ENCODE measurements around the gene PGA5. TPM values are rescaled to one million over a fixed set of nuclear protein-coding genes. Genes with fewer than 3 reads are reported as not detected.

Gene PGA5
- total RNA-seq, 2 donors from 2014 or later, result 0.58 to 0.71 TPM

DNA sequence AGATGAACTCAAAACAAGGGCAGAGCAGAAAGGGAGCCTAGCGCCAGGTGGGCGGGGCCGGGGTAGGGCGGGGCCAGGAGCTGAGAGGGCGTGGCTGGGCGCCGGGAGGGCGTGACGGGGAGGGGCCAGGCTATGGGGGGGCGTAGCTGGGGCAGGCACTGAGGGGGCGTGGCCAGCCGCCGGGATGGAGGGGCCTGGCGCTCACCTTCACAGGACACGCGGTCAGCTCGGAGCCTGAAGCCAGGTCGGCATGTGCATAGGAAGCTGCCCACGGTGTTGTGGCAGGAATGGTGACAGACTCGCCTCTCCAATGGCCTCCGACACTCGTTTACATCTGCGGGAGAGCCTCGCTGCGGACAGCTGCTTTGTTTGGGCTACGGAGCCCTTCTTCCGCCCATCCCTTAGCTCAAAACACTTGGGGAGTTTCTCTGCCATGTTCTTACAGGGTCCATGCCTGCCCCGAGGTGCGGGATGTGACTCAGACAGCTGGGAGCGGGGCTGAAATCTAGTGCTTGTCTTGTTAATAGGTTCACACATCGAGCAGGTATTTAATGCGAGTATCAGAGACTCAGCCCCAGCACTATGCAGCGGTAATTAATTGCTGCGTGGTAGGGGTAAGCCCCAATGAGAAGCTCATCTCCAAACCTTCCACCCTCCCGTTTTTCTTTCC is 40.7 kb downstream of the PGA5 start:
- intact Hi-C loops (cut with DNase I), result no loop called here
- DNase-seq, result peak; percentile 57
- peak; percentile 78 to 94 for ATAC-seq

DNA sequence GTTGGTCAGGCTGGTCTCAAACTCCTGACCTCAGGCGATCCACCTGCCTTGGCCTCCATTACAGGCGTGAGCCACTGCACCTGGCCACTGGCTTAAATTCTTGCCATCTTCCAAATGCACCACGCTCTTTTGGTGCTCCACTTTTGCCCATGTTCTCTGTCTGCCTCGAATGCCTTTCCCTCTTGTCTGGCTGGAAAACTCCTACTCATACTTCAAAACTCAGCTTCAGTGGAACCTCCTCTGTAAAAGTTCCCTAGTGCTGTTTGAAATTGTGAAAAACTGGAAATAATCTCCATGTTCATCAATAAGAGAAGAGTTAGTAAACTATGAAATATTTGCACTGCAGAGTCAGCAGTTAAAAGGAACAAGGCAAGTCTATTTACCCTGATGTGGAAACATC is 42.6 kb downstream of the PGA5 start:
- no peak for DNase-seq
- ATAC-seq, result no peak
- intact Hi-C loops (cut with DNase I), result no loop called here

DNA sequence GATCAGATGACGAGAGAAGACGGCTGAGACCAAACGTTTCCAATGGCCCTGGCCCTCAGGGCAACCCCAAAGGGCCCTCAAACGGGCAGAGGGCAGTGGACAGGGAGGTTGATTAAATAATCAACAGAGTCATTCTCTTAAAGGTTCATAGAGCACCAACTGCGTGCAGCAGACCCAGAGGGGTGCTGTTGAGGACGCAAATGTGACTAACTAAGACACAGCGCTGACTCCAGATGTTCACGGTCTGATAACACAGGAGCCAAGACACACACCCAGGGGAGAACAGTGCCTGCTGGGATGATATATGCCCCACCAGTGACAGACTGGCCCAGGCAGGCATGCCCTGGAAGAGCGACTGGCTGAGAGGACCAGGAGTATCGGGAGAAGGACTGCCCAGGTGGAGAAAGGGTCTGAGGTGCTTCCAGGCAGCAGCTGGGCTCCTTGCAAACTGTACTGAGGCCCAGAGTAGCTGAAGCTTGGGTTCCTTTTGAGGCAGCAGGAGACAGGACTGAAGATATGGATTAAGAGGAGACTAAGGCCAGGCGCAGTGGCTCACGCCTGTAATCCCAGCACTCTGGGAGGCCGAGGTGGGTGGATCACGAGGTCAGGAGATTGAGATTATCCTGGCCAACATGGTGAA is 46.5 kb downstream of the PGA5 start:
- no peak for ATAC-seq
- no peak for DNase-seq
- intact Hi-C loops (cut with DNase I), result no loop called here

DNA sequence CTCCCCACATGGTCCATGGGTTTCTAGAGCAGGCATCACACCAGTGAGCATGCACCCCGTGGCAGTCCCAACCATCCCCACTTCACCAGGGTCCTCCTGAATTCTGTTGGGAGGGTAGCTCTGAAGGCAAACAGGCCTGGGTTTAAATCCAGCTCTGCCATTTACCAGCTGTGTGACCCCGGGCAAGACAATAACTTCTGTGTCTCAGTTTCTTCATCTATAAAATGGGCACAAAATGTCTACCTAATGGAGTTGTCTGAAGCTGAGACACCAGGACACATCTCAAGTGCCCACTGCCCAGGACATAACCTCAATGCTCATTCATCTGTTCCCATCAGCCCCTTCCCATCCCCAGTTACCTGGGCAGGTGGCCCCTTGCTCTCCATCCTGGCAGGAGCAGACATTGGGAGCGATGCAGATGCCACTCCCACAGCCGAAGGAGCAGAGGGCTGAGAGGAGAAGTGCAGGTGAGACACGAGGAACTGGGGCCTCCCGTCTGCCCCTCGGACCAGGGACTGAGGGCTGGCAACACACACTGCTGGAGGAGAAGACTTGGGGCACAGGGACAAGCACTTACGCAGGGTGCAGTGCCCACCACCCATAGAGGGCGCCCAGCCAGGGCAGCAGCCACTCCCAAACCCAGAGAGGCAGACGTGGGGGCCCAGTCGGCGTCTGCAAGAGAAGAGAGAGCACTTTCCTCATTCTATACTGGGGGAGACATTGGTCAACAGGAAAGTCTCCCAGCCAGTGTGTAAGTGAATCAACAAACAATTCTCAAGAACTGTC is 50.1 kb downstream of the PGA5 start:
- intact Hi-C loops (cut with DNase I), result no loop called here
- no peak for DNase-seq

DNA sequence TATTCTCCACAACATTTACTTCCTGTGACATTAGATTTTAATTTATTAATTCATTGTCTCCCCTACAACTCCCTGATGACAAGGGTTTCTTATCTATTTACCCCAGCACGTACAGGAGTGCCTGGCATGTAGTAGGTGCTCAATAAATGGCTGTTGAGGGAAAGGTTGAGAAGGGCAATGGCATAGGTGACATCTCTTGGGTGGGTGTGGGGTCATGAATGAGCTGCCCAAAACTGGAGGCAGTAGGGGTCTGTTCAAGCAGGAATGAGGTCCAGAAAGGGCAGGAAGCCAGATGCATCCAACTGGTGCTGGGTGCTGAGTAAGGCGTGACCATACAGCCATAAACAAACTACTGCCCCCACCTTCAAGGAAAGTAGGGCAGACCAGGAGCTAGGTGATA is 51.4 kb downstream of the PGA5 start:
- intact Hi-C loops (cut with DNase I), result no loop called here
- ATAC-seq (no peak), DNase-seq (no peak)

More for the DNA sequence above, 50.1 kb downstream of the PGA5 start:
- no peak for ATAC-seq

DNA sequence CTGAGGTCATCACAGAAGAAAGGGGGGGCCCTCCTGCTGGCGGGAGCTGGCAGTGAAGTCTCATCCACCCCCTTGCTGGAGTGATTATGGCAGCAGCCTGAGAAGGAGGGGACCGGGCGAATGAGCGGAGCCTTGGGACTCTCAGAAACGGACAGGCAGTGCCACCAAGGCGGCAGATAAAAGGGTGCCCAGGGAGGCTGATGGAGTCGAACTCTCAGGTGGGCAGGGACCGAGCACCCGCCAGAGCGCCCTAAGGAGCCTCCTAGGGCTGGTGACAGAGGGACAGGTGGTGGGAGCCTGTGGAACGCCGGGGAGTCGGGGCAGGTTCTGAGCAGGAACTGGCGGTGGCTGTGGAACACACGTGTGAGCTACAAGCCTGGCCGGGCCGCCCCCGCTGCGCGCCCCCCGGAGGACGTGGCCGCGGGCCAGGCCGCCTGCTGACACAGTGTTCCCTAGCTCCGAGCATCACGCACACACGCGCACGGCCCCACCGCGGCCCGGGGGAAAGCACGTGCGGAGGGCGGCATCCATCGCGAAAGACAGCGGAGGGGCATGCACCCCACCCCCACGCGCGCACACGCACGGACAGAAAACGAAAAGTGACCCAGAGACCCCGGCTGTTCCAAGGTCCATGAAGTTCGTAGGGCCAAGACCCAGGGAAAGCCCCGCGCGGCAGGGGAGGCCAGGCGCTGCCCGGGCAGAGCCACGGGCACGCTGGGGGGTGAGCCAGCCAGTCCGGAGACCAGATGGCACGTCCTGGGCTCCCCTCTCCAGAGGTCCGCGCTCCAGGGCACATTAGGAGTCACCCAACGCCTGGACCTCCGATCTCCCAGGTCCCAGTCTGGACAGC is 53.1 kb downstream of the PGA5 start:
- intact Hi-C loops (cut with DNase I), result no loop called here
- DNase-seq (peak; percentile 64), ATAC-seq (peak; percentile 32 to 63)

DNA sequence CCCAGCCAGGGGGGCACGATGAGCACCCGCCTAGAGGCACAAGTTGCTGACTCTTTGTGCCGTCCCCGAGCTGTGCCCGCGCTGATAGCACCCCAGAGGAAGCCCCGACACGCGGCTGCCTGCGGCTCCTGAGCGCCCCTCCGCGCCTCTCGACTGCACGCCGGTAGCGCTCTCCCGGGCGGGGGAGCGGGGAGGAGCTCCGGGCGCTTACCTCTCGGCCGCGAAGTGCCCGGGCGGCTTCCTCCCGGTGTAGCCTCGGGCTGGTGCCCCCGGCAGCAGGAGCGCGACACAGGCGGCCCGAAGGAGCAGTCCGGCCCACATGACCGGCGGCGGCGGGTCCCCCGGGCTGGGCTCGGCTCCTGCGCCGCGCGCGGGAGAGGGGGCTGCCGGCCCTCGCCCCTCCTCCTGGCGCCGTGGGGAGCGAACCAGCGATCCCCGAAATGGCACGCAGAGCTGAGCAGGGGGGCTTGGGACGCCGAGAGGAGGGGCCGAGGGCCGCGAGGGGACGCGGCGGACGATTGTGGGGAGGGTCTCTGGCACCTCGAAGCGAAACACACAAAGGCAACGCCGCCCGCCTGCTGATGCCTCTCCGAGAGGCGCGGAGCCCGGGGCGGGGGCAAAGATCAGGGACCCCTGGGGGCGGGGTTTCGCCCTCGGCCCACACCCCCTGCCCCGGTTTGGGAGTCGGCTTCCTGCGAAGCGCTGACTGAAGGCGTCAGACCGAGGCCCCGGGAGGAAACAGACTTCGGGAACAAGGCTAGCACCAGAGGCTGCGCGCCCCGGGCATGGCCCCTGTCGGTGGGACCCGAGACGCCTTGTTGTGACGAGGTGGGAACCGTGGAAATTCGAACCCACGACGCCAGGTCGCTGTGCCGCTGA is 54.0 kb downstream of the PGA5 start, which contains the start of gene VWCE:
TSS of gene VWCE (minus strand) at position 600 of the 879 bp plus-strand sequence. CDS start at position 321, 279 bp downstream.
- ATAC-seq, result peak; percentile 71 to 73
- intact Hi-C loops (cut with DNase I), result no loop called here

DNA sequence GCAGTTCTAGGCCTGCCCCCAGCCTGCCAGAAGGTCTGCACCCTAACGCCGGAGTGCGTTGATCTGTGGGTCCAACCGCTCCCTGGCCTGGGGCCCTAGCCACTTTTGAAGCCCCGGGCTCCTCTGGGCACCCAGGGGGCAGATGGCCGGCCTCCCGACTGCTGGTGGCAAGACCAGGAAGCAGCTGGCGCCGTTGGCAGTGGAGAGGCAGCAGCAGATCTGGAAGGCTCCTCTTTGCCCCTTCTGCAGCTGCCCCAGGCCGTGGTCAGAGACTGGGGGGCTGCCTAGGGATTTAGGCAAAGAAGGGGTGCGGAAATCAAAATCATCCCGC is 54.6 kb downstream of the PGA5 start:
- ATAC-seq, result peak in 1 of 2 donors; percentile 2
- intact Hi-C loops (cut with DNase I), result no loop called here
- DNase-seq, result peak; percentile 40

More for the DNA sequence above, 54.0 kb downstream of the PGA5 start, which contains the start of gene VWCE:
- peak; percentile 68 for DNase-seq

DNA sequence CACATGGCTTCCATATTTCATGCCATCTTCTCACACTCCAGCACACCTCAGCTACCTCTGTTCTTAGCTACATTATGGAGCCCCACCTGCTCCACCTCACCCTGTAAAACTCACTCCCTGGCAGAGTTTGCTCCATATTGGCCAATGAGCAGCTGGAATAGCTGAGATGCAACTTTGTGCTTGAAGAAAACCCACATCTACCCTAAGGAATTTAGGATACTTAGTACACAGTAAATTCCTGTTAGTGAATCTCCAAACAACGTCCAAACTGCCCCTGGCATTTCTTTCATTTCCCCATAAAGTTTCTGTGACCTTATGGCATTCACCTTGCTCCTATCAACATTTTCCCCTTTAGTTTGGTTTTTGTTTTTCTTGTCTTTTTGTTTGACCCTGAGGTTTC is 56.4 kb downstream of the PGA5 start:
- intact Hi-C loops (cut with DNase I), result no loop called here
- DNase-seq, result no peak
- no peak for ATAC-seq

DNA sequence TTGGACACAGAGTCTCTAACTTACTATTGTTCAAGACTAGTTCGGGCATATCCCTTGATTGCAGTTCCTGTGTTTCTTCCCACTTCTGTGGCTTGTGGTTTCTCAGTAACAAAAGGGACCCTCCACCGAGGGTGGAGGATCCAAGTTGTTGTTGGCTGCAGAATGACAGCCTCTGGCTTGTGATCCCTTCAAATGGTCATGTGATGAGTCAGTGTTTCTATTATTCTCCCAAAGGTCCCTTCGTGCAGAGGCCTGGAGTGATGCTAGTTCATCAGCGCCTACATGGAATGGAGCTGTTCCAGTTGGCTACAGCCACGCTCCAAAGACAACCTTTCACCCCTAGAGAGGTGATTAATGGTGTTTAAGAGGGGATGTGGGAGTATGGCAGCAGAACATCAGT is 56.8 kb downstream of the PGA5 start:
- ATAC-seq, result peak; percentile 48 to 62
- intact Hi-C loops (cut with DNase I), result no loop called here
- DNase-seq, result peak; percentile 64

DNA sequence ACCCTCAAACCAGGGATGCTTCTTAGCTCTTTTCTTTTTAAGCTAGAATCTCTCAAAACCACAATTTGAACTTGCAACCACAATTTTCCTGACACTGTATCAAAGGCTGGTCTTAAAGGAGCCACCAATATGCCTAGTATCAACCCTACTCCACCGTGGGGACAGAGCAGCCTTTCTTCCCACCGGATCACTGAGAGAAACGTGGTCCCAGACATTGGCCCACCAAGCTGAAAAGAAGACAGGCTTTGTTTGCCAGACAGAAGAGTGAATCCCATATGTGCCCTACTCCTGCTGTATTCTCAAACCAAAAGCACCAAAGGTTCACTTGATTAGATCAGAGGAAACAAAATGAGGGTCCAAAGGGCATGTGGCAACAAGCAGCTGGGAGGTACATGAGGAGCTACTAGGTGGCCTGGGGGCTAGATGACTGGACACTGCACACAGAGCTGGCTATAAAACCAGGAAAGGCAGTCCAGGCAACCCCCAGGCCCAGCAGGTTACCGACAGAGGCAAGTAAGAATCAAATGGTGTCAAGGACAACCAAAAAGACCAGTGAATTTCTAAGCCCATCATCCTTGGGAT is 57.8 kb downstream of the PGA5 start:
- DNase-seq (no peak), ATAC-seq (no peak)
- intact Hi-C loops (cut with DNase I), result no loop called here

Other genes starting within 250 kb of the PGA5 start
- gene CD5, start 138.7 kb upstream of the PGA5 start, total RNA-seq, result under 1 TPM; 0.37 to 0.94 TPM
- gene VPS37C, start 79.7 kb upstream of the PGA5 start, total RNA-seq, result 10 to 100 TPM; 18.6 to 23.1 TPM
- 1 to 10 TPM in 1 of 2 donors, under 1 TPM in 1; 0.97 to 3.6 TPM for gene PGA3, start 37.7 kb upstream of the PGA5 start, total RNA-seq
- gene PGA4, start 18.8 kb upstream of the PGA5 start, total RNA-seq, result 1 to 10 TPM in 1 of 2 donors, under 1 TPM in 1; 0.41 to 3.0 TPM
- 1 to 10 TPM; 1.1 to 2.3 TPM for gene VWCE, start 54.1 kb downstream of the PGA5 start, total RNA-seq
- gene DDB1, start 91.9 kb downstream of the PGA5 start, total RNA-seq, result 100 to 1,000 TPM; 107 to 136 TPM
- 10 to 100 TPM; 16.1 to 18.0 TPM for gene TKFC, start 92.1 kb downstream of the PGA5 start, total RNA-seq
- gene CYB561A3, start 120.7 kb downstream of the PGA5 start, total RNA-seq, result 10 to 100 TPM; 15.7 to 17.0 TPM
- 10 to 100 TPM; 24.4 to 32.6 TPM for gene TMEM138, start 121.2 kb downstream of the PGA5 start, total RNA-seq
- 1 to 10 TPM; 7.1 to 7.6 TPM for gene TMEM216, start 151.4 kb downstream of the PGA5 start, total RNA-seq
- 10 to 100 TPM; 33.3 to 47.2 TPM for gene CPSF7, start 188.8 kb downstream of the PGA5 start, total RNA-seq
- 10 to 100 TPM; 30.5 to 36.8 TPM for gene SDHAF2, start 188.9 kb downstream of the PGA5 start, total RNA-seq